Transverse colon (tissue), 4 donors: ENCODE results near the gene SRPX.

Experiments used
- CTCF ChIP-seq, 5 experiments: fragments of 200-600 bp in 3 of 5; fragments of 450-650 bp in 2 of 5; sonication (generic) in 3 of 5; IDR thresholded peaks; 1 replicate in 2 of 5; 2 replicates in 3 of 5; pipeline ENCODE4 v1.5.1; 2016 to 2017; ENCODE audit warnings: antibody characterized with exemption in 5 of 5, inconsistent platforms in 3 of 5, mild to moderate bottlenecking in 2 of 5, moderate library complexity in 1 of 5
- POLR2AphosphoS5 ChIP-seq, 3 donors: sonication (generic); formaldehyde crosslinking; IDR thresholded peaks; one replicate each; pipeline ENCODE4 v1.6.1; 2016; ENCODE audit warnings: antibody characterized with exemption in 3 of 3

GRCh38 chrX:38142610-38143009, 78.1 kb downstream of the SRPX start:
- TF ChIP-seq POLR2AphosphoS5 (IDR thresholded peaks at IDR 0.05), result no peak
- no peak for TF ChIP-seq CTCF (IDR thresholded peaks at IDR 0.05)
